HCT116 (cell line): ENCODE data around the gene GPRC5C. TPM values are rescaled to one million over a fixed set of nuclear protein-coding genes. Genes with fewer than 3 reads are reported as not detected.

ENCODE experiments used
- ATAC-seq: fragments of 200-7000 bp; cut with Tn5 transposase; 2 replicates; pipeline ENCODE4 v1.9.1; 2020; ENCODE audit warnings: mild to moderate bottlenecking, moderate library complexity
- BruUV-seq: library from RNA; stranded (reverse); fragments of 400-500 nt; replicated peaks from 2 replicates; lab custom pipeline; 2021; lab: Mats Ljungman, UMichigan
- CTCF ChIA-PET: fragments of 300-600 bp; sonication (Branson Sonifier 250); formaldehyde crosslinking; loops from one replicate; lab custom pipeline; 2021; ENCODE audit warnings: antibody characterized with exemption; lab: Charles Lee
- POLR2A ChIA-PET: fragments of 300-600, 350-600 bp; sonication (Branson Sonifier 250); formaldehyde crosslinking; loops from one replicate; lab custom pipeline; 2021; ENCODE audit warnings: antibody characterized with exemption; lab: Charles Lee
- RAD21 ChIA-PET, 2 experiments: fragments of 300-600 bp; sonication (Branson Sonifier 250); formaldehyde crosslinking; loops; one replicate each; lab custom pipeline; 2023; ENCODE audit warnings: low total read pairs in 2 of 2; ENCODE audit not compliant: uncharacterized antibody in 2 of 2, unreplicated experiment in 2 of 2, low non-redundant PET in 1 of 2; lab: Charles Lee
- DNase-seq: peaks from one replicate; pipeline ENCODE4 v3.0.0-alpha.2; 2010; ENCODE audit warnings: low read depth, low spot score
- H2AFZ ChIP-seq: fragments of 200-600 bp; shearing (Covaris generic), sonication (generic); 2 replicates; pipeline ENCODE4 v1.6.1; 2017; ENCODE audit warnings: low read depth, mixed run types, mixed read lengths, antibody characterized with exemption, low read length; ENCODE audit not compliant: poor library complexity, severe bottlenecking
- H3K27ac ChIP-seq: 2 replicates; pipeline ENCODE4 v1.5.1; 2012; ENCODE audit warnings: low read depth, low read length
- H3K27me3 ChIP-seq: fragments of 200-600 bp; sonication (generic); 2 replicates; pipeline ENCODE4 v1.6.1; 2016; ENCODE audit warnings: mixed run types, low read length, mixed read lengths; ENCODE audit not compliant: insufficient read depth
- H3K36me3 ChIP-seq, 2 experiments: fragments of 200-500 bp in 1 of 2; fragments of 200-600 bp in 1 of 2; sonication (Bioruptor generic) in 1 of 2; sonication (generic) in 1 of 2; 2 replicates each; pipeline versions ENCODE4 v1.5.1 to v1.6.1; 2014 to 2016; ENCODE audit warnings: low read length in 2 of 2, inconsistent platforms in 1 of 2, mixed read lengths in 1 of 2, mixed run types in 1 of 2; ENCODE audit not compliant: insufficient read depth in 2 of 2, control insufficient read depth in 1 of 2
- H3K4me1 ChIP-seq, 2 experiments: fragments of 200-600 bp in 1 of 2; sonication (generic) in 1 of 2; 2 replicates each; pipeline versions ENCODE4 v1.5.1 to v1.6.1; 2012 to 2017; ENCODE audit warnings: low read length in 2 of 2, inconsistent platforms in 1 of 2, mild to moderate bottlenecking in 1 of 2, mixed read lengths in 1 of 2, mixed run types in 1 of 2, moderate library complexity in 1 of 2; ENCODE audit not compliant: insufficient read depth in 2 of 2, control insufficient read depth in 1 of 2
- H3K4me2 ChIP-seq: fragments of 200-600 bp; sonication (generic); 2 replicates; pipeline ENCODE4 v1.6.1; 2017; ENCODE audit warnings: mixed run types, low read length, mixed read lengths
- H3K4me3 ChIP-seq, 2 experiments: fragments of 200-600 bp in 1 of 2; sonication (generic) in 1 of 2; replicated peaks in 1 of 2; 2 replicates each; pipeline ENCODE4 v1.5.1; 2011 to 2016; ENCODE audit warnings: low read length in 2 of 2, control low read depth in 1 of 2, low read depth in 1 of 2, mild to moderate bottlenecking in 1 of 2, mixed read lengths in 1 of 2, mixed run types in 1 of 2
- H3K79me2 ChIP-seq: fragments of 200-600 bp; sonication (generic); 2 replicates; pipeline ENCODE4 v1.6.1; 2017; ENCODE audit warnings: mild to moderate bottlenecking, mixed run types, low read length, moderate library complexity, mixed read lengths; ENCODE audit not compliant: insufficient read depth
- H3K9ac ChIP-seq: fragments of 200-600 bp; sonication (generic); 2 replicates; pipeline ENCODE4 v1.6.1; 2016; ENCODE audit warnings: low read length, mixed read lengths
- H3K9me2 ChIP-seq: fragments of 200-600 bp; sonication (generic), shearing (Covaris generic); 2 replicates; pipeline ENCODE4 v1.6.1; 2017; ENCODE audit warnings: mixed run types, mild to moderate bottlenecking, moderate library complexity; ENCODE audit not compliant: insufficient read depth
- H3K9me3 ChIP-seq, 2 experiments: fragments of 200-500 bp in 1 of 2; fragments of 200-600 bp in 1 of 2; sonication (Bioruptor generic) in 1 of 2; sonication (generic) in 1 of 2; 2 replicates each; pipeline ENCODE4 v1.6.1; 2014 to 2017; ENCODE audit warnings: low read length in 2 of 2, mixed read lengths in 2 of 2, inconsistent platforms in 1 of 2, low read depth in 1 of 2, mild to moderate bottlenecking in 1 of 2, mixed run types in 1 of 2, moderate library complexity in 1 of 2; ENCODE audit not compliant: control insufficient read depth in 1 of 2, insufficient read depth in 1 of 2
- H4K20me1 ChIP-seq: fragments of 200-600 bp; sonication (generic), shearing (Covaris generic); 2 replicates; pipeline ENCODE4 v1.6.1; 2017; ENCODE audit warnings: mixed run types, mild to moderate bottlenecking, moderate library complexity; ENCODE audit not compliant: insufficient read depth
- ATF3 ChIP-seq: IDR thresholded peaks from 2 replicates; pipeline ENCODE4 v1.6.1; 2012
- EGR1 ChIP-seq: IDR thresholded peaks from 2 replicates; pipeline ENCODE4 v1.6.1; 2012; ENCODE audit warnings: low read depth
- EZH2 ChIP-seq: fragments of 200-600 bp; sonication (generic); IDR thresholded peaks from 2 replicates; pipeline ENCODE4 v1.6.1; 2017; ENCODE audit warnings: antibody characterized with exemption, mixed run types
- EZH2phosphoT487 ChIP-seq: fragments of 200-600 bp; IDR thresholded peaks from 2 replicates; pipeline ENCODE4 v1.6.1; 2018; ENCODE audit warnings: antibody characterized with exemption, borderline replicate concordance
- MAX ChIP-seq: IDR thresholded peaks from 2 replicates; pipeline ENCODE4 v1.6.1; 2012
- POLR2AphosphoS5 ChIP-seq: IDR thresholded peaks from 2 replicates; pipeline ENCODE4 v1.6.1; 2011; ENCODE audit warnings: mild to moderate bottlenecking, low read depth, low read length, moderate library complexity
- SIN3A ChIP-seq: IDR thresholded peaks from 2 replicates; pipeline ENCODE4 v1.6.1; 2012; ENCODE audit warnings: low read depth
- YY1 ChIP-seq: IDR thresholded peaks from 2 replicates; pipeline ENCODE4 v1.6.1; 2011; ENCODE audit warnings: low read length, low read depth, moderate library complexity, mild to moderate bottlenecking; ENCODE audit not compliant: insufficient replicate concordance; ENCODE audit errors: extremely low read depth
- intact Hi-C: fragments of 100-400 bp; cut with micrococcal nuclease; formaldehyde crosslinking; loops from 2 replicates; pipeline ENCODE4 v1.10.0; 2022
- total RNA-seq: library from RNA; stranded (reverse); gene quantifications from one replicate; pipeline ENCODE4 v1.2.1, GENCODE V29; 2021; ENCODE audit not compliant: unreplicated experiment
- TF ChIP-seq, protein P1 (sequence below): IDR thresholded peaks from 2 replicates; pipeline ENCODE4 v1.6.1; 2012; ENCODE audit warnings: low read depth

Gene GPRC5C
- total RNA-seq, 1 experiment from 2014 or later: 54.4 TPM

- no peak overlapping the region for H3K4me3 ChIP-seq
- H3K4me2 ChIP-seq: no peak overlapping the region
- no peak for ATAC-seq
- H3K4me1 ChIP-seq: peaks cover 24 to 26% of the 10 kb centered on the region in 2 experiments
- no peaks in the 10 kb centered on the region for H4K20me1 ChIP-seq
- intact Hi-C loops: no loop called here
- H3K27ac ChIP-seq: no peak overlapping the region
- no peaks in the 10 kb centered on the region for H3K27me3 ChIP-seq
- no peaks in the 10 kb centered on the region for H3K9me3 ChIP-seq
- no peaks in the 10 kb centered on the region for H3K79me2 ChIP-seq
- ChIA-PET CTCF (interaction anchor here (0.6 kb wide), 1 partner anchor 9 kb away, joined by 3 read pairs; no protein-coding TSS in a partner anchor), RAD21 (no interaction called here), POLR2A (no interaction called here)
- no TSS peak for BruUV-seq
- H3K9me2 ChIP-seq: no peaks in the 10 kb centered on the region
- no peak overlapping the region for H3K9ac ChIP-seq
- H2AFZ ChIP-seq: no peak overlapping the region
- H3K36me3 ChIP-seq: peaks cover 0 to 6% of the 10 kb centered on the region in 2 experiments; a peak in 1 of 4 replicates
- no peak for DNase-seq
- TF ChIP-seq, protein P1, sequence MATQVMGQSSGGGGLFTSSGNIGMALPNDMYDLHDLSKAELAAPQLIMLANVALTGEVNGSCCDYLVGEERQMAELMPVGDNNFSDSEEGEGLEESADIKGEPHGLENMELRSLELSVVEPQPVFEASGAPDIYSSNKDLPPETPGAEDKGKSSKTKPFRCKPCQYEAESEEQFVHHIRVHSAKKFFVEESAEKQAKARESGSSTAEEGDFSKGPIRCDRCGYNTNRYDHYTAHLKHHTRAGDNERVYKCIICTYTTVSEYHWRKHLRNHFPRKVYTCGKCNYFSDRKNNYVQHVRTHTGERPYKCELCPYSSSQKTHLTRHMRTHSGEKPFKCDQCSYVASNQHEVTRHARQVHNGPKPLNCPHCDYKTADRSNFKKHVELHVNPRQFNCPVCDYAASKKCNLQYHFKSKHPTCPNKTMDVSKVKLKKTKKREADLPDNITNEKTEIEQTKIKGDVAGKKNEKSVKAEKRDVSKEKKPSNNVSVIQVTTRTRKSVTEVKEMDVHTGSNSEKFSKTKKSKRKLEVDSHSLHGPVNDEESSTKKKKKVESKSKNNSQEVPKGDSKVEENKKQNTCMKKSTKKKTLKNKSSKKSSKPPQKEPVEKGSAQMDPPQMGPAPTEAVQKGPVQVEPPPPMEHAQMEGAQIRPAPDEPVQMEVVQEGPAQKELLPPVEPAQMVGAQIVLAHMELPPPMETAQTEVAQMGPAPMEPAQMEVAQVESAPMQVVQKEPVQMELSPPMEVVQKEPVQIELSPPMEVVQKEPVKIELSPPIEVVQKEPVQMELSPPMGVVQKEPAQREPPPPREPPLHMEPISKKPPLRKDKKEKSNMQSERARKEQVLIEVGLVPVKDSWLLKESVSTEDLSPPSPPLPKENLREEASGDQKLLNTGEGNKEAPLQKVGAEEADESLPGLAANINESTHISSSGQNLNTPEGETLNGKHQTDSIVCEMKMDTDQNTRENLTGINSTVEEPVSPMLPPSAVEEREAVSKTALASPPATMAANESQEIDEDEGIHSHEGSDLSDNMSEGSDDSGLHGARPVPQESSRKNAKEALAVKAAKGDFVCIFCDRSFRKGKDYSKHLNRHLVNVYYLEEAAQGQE: no peak
- no peak for TF ChIP-seq YY1
- no peak for TF ChIP-seq SIN3A
- no peak for TF ChIP-seq POLR2AphosphoS5
- no peak for TF ChIP-seq ATF3
- TF ChIP-seq EZH2phosphoT487: no peak
- no peak for TF ChIP-seq MAX
- no peak for TF ChIP-seq EZH2
- no peak for TF ChIP-seq EGR1
Measured at GRCh38 chr17:74446551-74447500, 14.9 kb downstream of the GPRC5C start.
